Endothelial cell of umbilical vein (primary cell): Measurements from ENCODE around the gene KLK8.

Source experiments
- CTCF ChIP-seq, 2 donors: IDR thresholded peaks; 1 replicate in 1 of 2; 2 replicates in 1 of 2; pipeline ENCODE4 v1.5.1; 2011; ENCODE audit warnings: low read length in 2 of 2, mild to moderate bottlenecking in 2 of 2, moderate library complexity in 2 of 2, control low read depth in 1 of 2, inconsistent platforms in 1 of 2, low read depth in 1 of 2; ENCODE audit not compliant: insufficient read depth in 1 of 2; ENCODE audit errors: extremely low read depth in 1 of 2
- EZH2 ChIP-seq: IDR thresholded peaks from 2 replicates; pipeline ENCODE4 v1.6.1; 2012; ENCODE audit warnings: borderline replicate concordance, low read depth, mild to moderate bottlenecking, moderate library complexity, low read length, inconsistent platforms; ENCODE audit not compliant: severe bottlenecking

GRCh38 chr19:51031220-51031879, 29.9 kb upstream of the KLK8 start:
- TF ChIP-seq CTCF (IDR thresholded peaks at IDR 0.05; ENCODE audit: extremely low read depth in 1 of 2, insufficient read depth in 1 of 2, low read depth in 1 of 2, low read length in 2 of 2) (no peak), EZH2 (no peak)
